PC-9 (cell line): ENCODE results near the gene RFX2. TPM values are rescaled to one million over a fixed set of nuclear protein-coding genes. Genes with fewer than 3 reads are reported as not detected.

Experiments
- BruUV-seq: library from RNA; stranded (reverse); fragments of 400-500 nt; replicated peaks from 2 replicates; lab custom pipeline; 2021; lab: Mats Ljungman, UMichigan
- CTCF ChIA-PET: fragments of 300-600 bp; sonication (Branson Sonifier 250); formaldehyde crosslinking; loops from one replicate; lab custom pipeline; 2022; ENCODE audit warnings: antibody characterized with exemption; lab: Charles Lee
- POLR2A ChIA-PET: fragments of 300-600 bp; sonication (Branson Sonifier 250); formaldehyde crosslinking; loops from one replicate; lab custom pipeline; 2022; ENCODE audit warnings: antibody characterized with exemption; ENCODE audit not compliant: unreplicated experiment; lab: Charles Lee
- DNase-seq, 2 experiments: peaks; one replicate each; pipeline versions ENCODE4 v3.0.0 to v3.0.0-alpha.2; 2015 to 2022; ENCODE audit warnings: mixed read lengths in 1 of 2
- H2AFZ ChIP-seq: fragments of 200-600 bp; sonication (generic); 2 replicates; pipeline ENCODE4 v1.8.1; 2017; ENCODE audit warnings: antibody characterized with exemption
- H3F3A ChIP-seq: fragments of 200-600 bp; sonication (generic); 2 replicates; pipeline ENCODE4 v1.8.1; 2017; ENCODE audit warnings: antibody characterized with exemption, mild to moderate bottlenecking, low read depth; ENCODE audit not compliant: insufficient read depth
- H3K27ac ChIP-seq: fragments of 200-600 bp; sonication (generic); 2 replicates; pipeline ENCODE4 v1.6.1; 2016; ENCODE audit warnings: mixed run types
- H3K27me3 ChIP-seq: fragments of 200-600 bp; sonication (generic); 2 replicates; pipeline ENCODE4 v1.6.1; 2016; ENCODE audit warnings: low read depth, mixed run types; ENCODE audit not compliant: insufficient read depth
- H3K36me3 ChIP-seq: fragments of 200-600 bp; sonication (generic); 2 replicates; pipeline ENCODE4 v1.6.1; 2016; ENCODE audit warnings: low read depth, mixed run types
- H3K4me1 ChIP-seq: fragments of 200-600 bp; sonication (generic); replicated peaks from 2 replicates; pipeline ENCODE4 v1.6.1; 2016; ENCODE audit warnings: mixed run types; ENCODE audit not compliant: insufficient read depth
- H3K4me2 ChIP-seq: fragments of 200-600 bp; sonication (generic); 2 replicates; pipeline ENCODE4 v1.6.1; 2017; ENCODE audit warnings: mixed run types
- H3K4me3 ChIP-seq: fragments of 200-600 bp; sonication (generic); 2 replicates; pipeline ENCODE4 v1.6.1; 2016; ENCODE audit warnings: mixed run types
- H3K79me2 ChIP-seq: fragments of 200-600 bp; sonication (generic); 2 replicates; pipeline ENCODE4 v1.6.1; 2017; ENCODE audit warnings: low read depth, mixed run types
- H3K9me2 ChIP-seq: fragments of 200-600 bp; sonication (generic); 2 replicates; pipeline ENCODE4 v1.8.1; 2017; ENCODE audit warnings: mild to moderate bottlenecking; ENCODE audit not compliant: insufficient read depth
- H3K9me3 ChIP-seq: fragments of 200-600 bp; sonication (generic); 2 replicates; pipeline ENCODE4 v1.8.1; 2016; ENCODE audit warnings: low read depth; ENCODE audit not compliant: insufficient read depth
- H4K20me1 ChIP-seq: fragments of 200-600 bp; sonication (generic); 2 replicates; pipeline ENCODE4 v1.8.1; 2017; ENCODE audit not compliant: insufficient read depth
- CTCF ChIP-seq: fragments of 200-600 bp; sonication (generic); conservative IDR thresholded peaks from 2 replicates; pipeline ENCODE4 v1.6.1; 2017; ENCODE audit warnings: mixed run types, antibody characterized with exemption, mild to moderate bottlenecking, moderate library complexity
- EZH2 ChIP-seq: fragments of 200-600 bp; sonication (generic); IDR thresholded peaks from 2 replicates; pipeline ENCODE4 v1.8.0; 2017; ENCODE audit warnings: antibody characterized with exemption, low read depth
- intact Hi-C: fragments of 100-400 bp; cut with micrococcal nuclease; formaldehyde crosslinking; loops from one replicate; pipeline ENCODE4 v1.10.0; 2022; ENCODE audit not compliant: unreplicated experiment
- total RNA-seq: library from RNA; stranded (reverse); gene quantifications from 2 replicates; pipeline ENCODE4 v1.2.3, GENCODE V29; 2021

The RFX2 gene
- total RNA-seq, 1 experiment from 2014 or later: 11.6 TPM

- no TSS peak for BruUV-seq
- Histone ChIP-seq H3K9me2 (no peaks in the 10 kb centered on the region), H3K4me2 (no peak overlapping the region), H3K27ac (no peak overlapping the region), H3K27me3 (no peaks in the 10 kb centered on the region), H3K79me2 (no peaks in the 10 kb centered on the region), H4K20me1 (no peaks in the 10 kb centered on the region), H3F3A (no peaks in the 10 kb centered on the region), H2AFZ (no peak overlapping the region), H3K4me1 (no peaks in the 10 kb centered on the region), H3K36me3 (no peaks in the 10 kb centered on the region), H3K9me3 (no peaks in the 10 kb centered on the region), H3K4me3 (no peak overlapping the region)
- DNase-seq: no peak
- TF ChIP-seq EZH2 (no peak), CTCF (no peak)
- intact Hi-C loops: loop anchor here (10.0 kb wide), 1 partner anchor 267 kb away; no protein-coding TSS in a partner anchor
- ChIA-PET POLR2A (no interaction called here), CTCF (no interaction called here)
Observed at GRCh38 chr19:6041991-6042481, 68.3 kb downstream of the RFX2 start.

GRCh38 chr19:6041071-6041470 is 69.2 kb downstream of the RFX2 start:
- DNase-seq: no peak
- Histone ChIP-seq H3K27me3 (no peaks in the 10 kb centered on the region), H2AFZ (no peak overlapping the region), H4K20me1 (no peaks in the 10 kb centered on the region), H3K79me2 (no peaks in the 10 kb centered on the region), H3K4me1 (no peaks in the 10 kb centered on the region), H3K27ac (no peak overlapping the region), H3K9me2 (no peaks in the 10 kb centered on the region), H3F3A (no peaks in the 10 kb centered on the region), H3K4me3 (no peak overlapping the region), H3K4me2 (no peak overlapping the region), H3K9me3 (no peaks in the 10 kb centered on the region), H3K36me3 (no peaks in the 10 kb centered on the region)
- BruUV-seq: no TSS peak
- intact Hi-C loops: loop anchor here (10.0 kb wide), 1 partner anchor 266 kb away; no protein-coding TSS in a partner anchor
- TF ChIP-seq EZH2 (no peak), CTCF (no peak)
- ChIA-PET CTCF (no interaction called here), POLR2A (no interaction called here)

GRCh38 chr19:6039566-6040225 is 70.6 kb downstream of the RFX2 start:
- Histone ChIP-seq H3K4me2 (no peak overlapping the region), H3F3A (no peaks in the 10 kb centered on the region), H3K36me3 (no peaks in the 10 kb centered on the region), H3K27ac (no peak overlapping the region), H4K20me1 (no peaks in the 10 kb centered on the region), H2AFZ (no peak overlapping the region), H3K9me3 (no peaks in the 10 kb centered on the region), H3K27me3 (no peaks in the 10 kb centered on the region), H3K4me3 (no peak overlapping the region), H3K79me2 (no peaks in the 10 kb centered on the region), H3K4me1 (no peaks in the 10 kb centered on the region), H3K9me2 (no peaks in the 10 kb centered on the region)
- no peak for DNase-seq
- CTCF ChIA-PET: no interaction called here
- BruUV-seq: no TSS peak
- TF ChIP-seq EZH2 (no peak), CTCF (no peak)
- POLR2A ChIA-PET: no interaction called here
- intact Hi-C loops: loop anchor here (10.0 kb wide), 1 partner anchor 265 kb away; no protein-coding TSS in a partner anchor
